GM18502 (cell line): Measurements from ENCODE around the gene ARHGAP31.
"Not testable (repeated sequence)": the region's sequence is repeated elsewhere in the genome, so short reads cannot be mapped to it uniquely, and the experiment has no call there.

Source experiments
- ATAC-seq: cut with Tn5 transposase; IDR thresholded peaks from one replicate; pipeline ENCODE4 v1.9.1; 2021; ENCODE audit warnings: mild to moderate bottlenecking; ENCODE audit not compliant: unreplicated experiment, poor library complexity

Gene ARHGAP31

DNA sequence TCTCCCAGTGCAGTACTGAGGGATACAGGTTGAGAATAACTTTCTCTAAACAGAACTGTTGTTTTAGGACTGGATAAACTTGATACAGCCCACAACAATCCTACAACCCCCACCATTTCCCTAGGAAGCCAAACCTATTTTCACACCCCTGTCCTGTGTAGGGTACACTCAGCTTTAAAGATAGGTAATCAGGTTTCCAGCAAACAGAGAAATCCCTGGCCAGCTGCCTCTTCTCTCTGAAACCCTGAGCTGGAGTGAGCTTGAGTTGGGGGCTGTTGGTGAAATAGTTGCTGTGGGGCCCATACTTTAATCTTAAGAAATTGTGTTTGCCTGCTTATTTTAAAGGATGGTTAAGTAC is 22.1 kb downstream of the ARHGAP31 start:
- ATAC-seq, result no peak

DNA sequence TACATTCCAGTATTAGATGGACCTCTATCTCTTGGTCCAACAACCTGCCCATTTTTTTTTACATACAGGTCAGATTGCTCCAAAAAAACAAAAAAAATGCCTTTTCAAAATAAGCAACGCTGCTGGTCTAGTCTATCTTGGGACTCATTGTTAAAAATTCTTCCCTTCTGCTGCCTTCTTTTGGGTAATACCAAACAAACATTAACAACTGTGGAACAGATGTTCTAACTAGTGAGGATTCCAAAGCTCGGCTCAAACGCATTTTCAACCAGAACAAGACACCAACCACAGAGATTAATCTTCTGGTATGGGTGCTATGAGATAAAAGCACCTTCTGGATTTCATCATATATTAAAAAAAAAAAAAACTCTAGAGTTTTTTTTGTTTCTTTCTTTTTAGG is 24.7 kb downstream of the ARHGAP31 start:
- ATAC-seq, result no peak

DNA sequence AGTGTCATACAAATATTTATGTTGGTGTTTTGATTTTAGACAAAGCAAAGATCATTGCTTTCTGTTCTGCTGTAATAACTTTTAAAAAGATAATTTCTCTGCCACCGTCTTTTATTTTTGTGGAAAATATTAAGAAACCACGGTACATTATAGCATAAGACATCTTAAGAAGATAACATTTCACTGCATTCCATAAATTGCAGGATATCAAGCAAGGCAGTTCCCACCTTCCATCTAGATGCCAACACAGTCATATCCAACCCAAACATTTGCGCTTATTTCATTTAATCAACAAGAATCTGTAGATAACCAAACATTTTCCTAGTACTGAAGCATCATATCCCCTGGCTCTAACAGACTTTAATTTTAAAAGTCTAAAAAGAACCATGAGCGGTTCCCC is 25.1 kb downstream of the ARHGAP31 start:
- no peak for ATAC-seq

GRCh38 chr3:119320785-119321184 is 26.6 kb downstream of the ARHGAP31 start:
- not testable (repeated sequence) for ATAC-seq

- peak; percentile 40 for ATAC-seq
These were observed 28.0 kb downstream of the ARHGAP31 start for GRCh38 chr3:119322021-119322834.

- ATAC-seq, result peak; percentile 89
These were observed 28.9 kb downstream of the ARHGAP31 start for GRCh38 chr3:119322835-119323722.

DNA sequence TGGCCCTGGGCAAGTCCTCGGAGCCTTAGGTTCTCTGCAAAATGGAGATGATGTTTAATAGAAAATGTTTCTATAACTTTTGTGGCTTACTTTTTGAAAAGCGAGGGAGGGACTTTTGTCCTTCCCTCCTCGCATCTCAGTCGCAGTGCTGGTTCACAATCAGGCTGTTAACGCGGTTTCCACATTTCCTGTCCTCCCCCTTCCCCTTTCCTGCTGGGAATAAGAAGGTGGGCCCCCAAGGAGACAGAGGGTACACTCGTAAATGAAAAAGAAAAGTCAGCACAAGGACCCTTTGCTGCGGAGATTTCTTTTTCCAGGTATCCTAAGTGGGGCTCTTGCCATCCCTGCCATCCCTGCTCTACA is 29.5 kb downstream of the ARHGAP31 start:
- no peak for ATAC-seq

- no peak for ATAC-seq
These were observed 30.7 kb downstream of the ARHGAP31 start for GRCh38 chr3:119324899-119325298.

GRCh38 chr3:119326976-119327375 is 32.8 kb downstream of the ARHGAP31 start:
- no peak for ATAC-seq

GRCh38 chr3:119329551-119329950 is 35.4 kb downstream of the ARHGAP31 start:
- no peak for ATAC-seq

DNA sequence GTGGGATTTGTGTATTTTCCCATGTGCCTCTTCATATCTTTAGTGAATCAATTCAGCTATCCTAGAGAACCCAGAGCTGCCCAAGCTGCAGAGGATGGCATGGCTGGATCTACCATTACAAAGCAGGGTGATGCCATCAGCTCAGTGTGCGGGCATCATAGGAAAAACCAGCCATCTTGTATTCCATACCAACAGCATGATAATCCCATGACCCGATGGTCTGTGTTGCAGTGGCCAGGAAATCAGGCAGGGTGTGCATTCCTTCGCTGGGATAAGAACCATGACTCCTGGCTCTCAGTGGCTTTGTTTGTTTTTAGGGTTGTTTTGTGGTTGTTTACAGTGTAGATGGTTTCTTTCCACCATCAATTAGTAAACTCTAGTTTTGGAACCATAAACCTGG is 36.0 kb downstream of the ARHGAP31 start:
- ATAC-seq, result no peak

GRCh38 chr3:119330858-119331257 is 36.7 kb downstream of the ARHGAP31 start:
- ATAC-seq, result no peak

GRCh38 chr3:119331661-119332060 is 37.5 kb downstream of the ARHGAP31 start:
- no peak for ATAC-seq

GRCh38 chr3:119333773-119334509 is 39.8 kb downstream of the ARHGAP31 start:
- no peak for ATAC-seq

GRCh38 chr3:119336823-119337222 is 42.6 kb downstream of the ARHGAP31 start:
- no peak for ATAC-seq

- not testable (repeated sequence) for ATAC-seq
These were observed 43.2 kb downstream of the ARHGAP31 start for GRCh38 chr3:119337407-119337806.

- ATAC-seq, result no peak
These were observed 44.6 kb downstream of the ARHGAP31 start for GRCh38 chr3:119338754-119339153.

GRCh38 chr3:119340014-119340413 is 45.8 kb downstream of the ARHGAP31 start:
- ATAC-seq, result no peak

DNA sequence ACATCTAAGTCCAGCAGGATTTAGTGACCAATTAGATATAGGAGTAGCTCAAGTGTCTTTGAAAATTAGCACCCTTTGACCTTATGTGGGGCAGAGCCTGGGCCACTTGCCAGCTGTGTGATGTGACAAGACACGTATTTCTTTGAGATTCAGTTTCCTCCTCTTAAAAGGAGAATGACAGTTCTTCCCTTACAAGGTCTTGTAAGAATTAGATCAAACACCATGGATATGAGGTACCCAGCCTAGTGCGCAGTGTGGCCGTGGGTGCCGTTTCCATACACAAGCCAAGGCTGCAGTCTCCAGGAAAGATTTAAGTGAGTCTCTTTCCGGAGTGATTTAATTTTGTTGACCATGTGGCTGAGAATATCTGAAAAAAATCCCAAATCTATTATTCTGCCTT is 46.3 kb downstream of the ARHGAP31 start:
- no peak for ATAC-seq

GRCh38 chr3:119342176-119342575 is 48.0 kb downstream of the ARHGAP31 start:
- ATAC-seq, result no peak

DNA sequence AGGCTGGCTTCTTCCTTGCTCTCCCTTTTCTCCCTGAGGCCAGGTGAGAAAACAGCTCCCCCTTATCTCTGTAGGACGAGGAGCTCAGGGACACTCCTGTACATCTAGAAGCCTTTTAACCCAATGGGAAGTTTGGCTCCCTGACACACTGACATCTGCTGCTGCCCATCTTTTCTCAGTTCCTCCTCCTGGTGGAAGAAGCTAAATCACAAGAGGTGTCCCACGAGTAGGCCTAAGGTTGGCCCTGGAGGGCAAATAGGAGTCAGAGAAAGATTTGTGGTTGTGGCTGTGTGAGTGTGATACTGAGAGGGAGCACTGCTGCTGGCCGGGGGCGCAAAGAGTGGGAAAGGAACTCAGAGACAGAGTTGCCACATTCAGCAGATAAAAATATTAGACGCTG is 49.5 kb downstream of the ARHGAP31 start:
- peak; percentile 87 for ATAC-seq
